ENCODE data around the gene RBP3.
A peak's percentile ranks its signal among the peaks of the same experiment; 100 is the strongest.

RBP3 gene

DNA sequence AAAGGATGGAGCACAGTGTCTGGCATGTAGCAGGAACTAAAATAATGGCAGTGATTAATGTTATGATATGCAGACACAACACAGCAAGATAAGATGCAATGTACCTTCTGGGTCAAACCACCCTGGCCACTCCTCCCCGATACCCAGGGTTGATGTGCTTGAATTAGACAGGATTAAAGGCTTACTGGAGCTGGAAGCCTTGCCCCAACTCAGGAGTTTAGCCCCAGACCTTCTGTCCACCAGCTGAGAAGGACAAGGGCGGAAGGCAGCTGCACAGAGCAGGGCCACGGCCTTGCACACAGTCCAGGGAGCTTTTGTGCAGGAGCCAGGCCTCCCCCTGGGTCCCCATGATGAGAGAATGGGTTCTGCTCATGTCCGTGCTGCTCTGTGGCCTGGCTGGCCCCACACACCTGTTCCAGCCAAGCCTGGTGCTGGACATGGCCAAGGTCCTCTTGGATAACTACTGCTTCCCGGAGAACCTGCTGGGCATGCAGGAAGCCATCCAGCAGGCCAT is at the start of gene RBP3:
Gene RBP3 (plus strand): TSS at position 226 of the 514 bp plus-strand sequence. CDS start 122 bp downstream, at position 348.
- no peak for DNase-seq

GRCh38 chr10:47298715-47299114 is 49.4 kb upstream of the RBP3 start:
- DNase-seq, result no peak

DNA sequence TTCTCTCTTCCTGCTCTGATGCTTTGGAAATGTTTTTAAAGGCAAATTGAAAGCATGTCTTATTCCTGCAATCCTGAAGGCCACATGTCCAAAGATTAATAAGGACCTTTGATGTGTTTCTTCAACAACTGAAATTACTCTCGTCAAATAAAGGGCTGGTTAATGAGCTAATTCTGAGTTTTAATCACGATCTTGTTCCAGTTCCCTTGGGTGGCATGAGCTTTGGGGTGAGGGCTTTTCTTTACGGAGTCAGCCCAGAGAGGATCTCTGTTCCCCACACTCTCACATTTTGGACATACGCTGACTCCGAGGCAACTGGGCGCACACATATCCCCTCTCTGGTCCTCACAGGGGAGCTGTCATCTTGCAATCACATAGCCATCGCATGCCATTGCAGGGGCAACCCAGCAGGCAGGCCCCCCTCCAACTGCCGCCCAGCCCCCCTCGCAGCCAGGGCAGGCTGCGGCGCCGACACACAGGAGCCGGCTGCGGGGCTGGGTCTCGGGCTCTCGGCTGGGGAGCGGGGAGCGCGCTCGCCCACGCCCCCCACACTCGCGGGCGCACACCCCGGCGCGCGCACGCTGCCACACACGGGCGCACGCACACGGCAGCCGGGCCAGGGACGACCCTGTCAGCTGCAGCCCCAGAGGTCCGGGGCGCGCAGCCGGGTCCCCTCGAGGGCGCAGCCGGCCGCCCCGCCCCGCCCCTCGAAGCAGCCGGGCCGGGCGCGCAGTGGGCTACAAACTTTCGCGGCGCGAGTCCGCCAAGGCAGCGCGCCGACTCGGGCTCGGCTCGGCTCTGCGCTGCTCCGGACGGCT is 48.3 kb upstream of the RBP3 start, which contains the start of gene GDF10:
Gene GDF10 (plus strand): TSS at position 587 of the 818 bp plus-strand sequence. CDS start 455 bp downstream, outside the sequence.
- no peak for DNase-seq

- no peak for DNase-seq
Measured at GRCh38 chr10:47300429-47300931, 47.7 kb upstream of the RBP3 start.

GRCh38 chr10:47301833-47302232 is 46.3 kb upstream of the RBP3 start:
- no peak for DNase-seq

DNA sequence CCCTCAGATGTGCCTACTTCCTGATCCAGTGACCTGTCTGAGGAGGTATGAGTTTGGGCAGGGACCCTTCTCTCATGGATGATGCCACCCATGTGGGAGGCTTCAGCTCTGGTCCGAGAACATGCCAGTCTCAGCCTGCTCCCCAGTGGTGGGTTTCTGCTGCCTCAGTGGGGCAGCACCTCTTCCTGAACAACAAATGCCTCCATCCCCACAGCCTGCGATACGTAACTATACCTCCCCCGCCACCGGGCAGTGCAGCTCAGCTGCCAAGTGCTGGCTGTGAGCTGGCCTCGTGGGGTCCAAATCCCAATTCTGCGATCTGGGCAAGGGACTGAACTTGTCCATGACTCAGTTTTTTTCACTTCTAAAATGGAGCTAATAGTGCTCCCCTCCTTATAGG is 45.1 kb upstream of the RBP3 start:
- DNase-seq, result no peak

GRCh38 chr10:47303866-47304265 is 44.3 kb upstream of the RBP3 start:
- DNase-seq, result no peak

DNA sequence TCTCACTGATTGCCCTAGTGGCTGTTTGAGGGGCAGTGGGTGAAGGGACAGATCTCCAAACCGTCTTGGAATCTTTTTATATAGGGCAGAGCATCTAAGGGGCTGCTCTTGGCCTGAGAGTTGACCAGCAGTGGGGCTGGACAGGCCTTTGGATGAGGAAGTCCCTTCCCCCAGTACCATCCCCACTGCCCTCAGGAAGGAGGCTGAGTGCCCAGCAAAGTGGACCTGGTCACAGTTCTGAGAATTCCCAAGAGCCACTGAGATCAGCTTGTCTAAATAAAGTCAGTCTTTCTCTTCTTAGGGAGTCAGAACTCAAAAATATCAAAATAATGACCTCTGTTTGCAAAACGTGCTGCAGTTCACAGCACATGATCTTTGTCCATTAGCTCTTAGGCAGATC is 42.6 kb upstream of the RBP3 start:
- DNase-seq, result no peak

- DNase-seq, result no peak
Measured at GRCh38 chr10:47306387-47307210, 41.6 kb upstream of the RBP3 start.

DNA sequence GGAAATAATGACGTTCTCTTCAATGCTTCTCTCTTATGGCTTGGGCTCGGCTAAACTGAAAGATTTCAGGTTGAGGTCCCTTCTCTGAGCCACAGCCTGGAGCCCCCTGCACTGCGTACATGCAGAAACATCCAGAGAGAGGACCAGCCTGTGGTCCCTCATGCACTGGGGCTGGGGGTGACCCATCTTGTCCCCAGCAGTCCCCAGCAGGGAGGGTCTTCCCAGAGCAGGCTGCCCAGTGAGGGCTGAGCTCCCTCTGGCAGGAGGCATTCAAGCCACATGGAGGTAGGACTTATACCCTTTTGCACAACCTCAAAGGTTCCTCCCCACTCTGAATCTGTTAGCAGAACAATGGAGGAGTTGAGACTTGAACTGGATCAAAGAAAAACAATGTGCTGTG is 40.8 kb upstream of the RBP3 start:
- no peak for DNase-seq

- DNase-seq, result no peak
Measured at GRCh38 chr10:47308775-47309174, 39.4 kb upstream of the RBP3 start.

DNA sequence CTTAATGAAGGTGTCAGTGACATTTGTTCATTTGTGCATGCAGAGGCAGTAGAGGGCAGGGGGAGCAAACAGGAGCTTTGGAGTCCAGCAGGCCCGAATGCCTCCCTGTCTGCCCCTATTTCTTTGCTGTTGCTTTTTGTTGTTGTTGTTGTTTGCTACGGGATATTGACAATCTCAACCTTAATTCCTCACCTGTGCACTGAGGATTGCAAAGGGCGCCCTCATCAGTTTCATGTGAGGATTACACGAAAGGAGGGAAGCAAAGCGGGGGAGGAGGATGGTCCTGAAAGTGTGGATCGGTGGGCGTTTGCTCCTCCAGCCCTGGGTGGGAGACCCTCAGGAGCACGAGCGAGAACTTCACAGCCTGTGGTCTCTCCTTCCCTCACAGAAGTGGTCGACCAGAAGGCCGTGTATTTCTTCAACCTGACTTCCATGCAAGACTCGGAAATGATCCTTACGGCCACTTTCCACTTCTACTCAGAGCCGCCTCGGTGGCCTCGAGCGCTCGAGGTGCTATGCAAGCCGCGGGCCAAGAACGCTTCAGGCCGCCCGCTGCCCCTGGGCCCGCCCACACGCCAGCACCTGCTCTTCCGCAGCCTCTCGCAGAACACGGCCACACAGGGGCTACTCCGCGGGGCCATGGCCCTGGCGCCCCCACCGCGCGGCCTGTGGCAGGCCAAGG is 38.6 kb upstream of the RBP3 start:
- no peak for DNase-seq

GRCh38 chr10:47310090-47310505 is 38.1 kb upstream of the RBP3 start:
- no peak for DNase-seq

DNA sequence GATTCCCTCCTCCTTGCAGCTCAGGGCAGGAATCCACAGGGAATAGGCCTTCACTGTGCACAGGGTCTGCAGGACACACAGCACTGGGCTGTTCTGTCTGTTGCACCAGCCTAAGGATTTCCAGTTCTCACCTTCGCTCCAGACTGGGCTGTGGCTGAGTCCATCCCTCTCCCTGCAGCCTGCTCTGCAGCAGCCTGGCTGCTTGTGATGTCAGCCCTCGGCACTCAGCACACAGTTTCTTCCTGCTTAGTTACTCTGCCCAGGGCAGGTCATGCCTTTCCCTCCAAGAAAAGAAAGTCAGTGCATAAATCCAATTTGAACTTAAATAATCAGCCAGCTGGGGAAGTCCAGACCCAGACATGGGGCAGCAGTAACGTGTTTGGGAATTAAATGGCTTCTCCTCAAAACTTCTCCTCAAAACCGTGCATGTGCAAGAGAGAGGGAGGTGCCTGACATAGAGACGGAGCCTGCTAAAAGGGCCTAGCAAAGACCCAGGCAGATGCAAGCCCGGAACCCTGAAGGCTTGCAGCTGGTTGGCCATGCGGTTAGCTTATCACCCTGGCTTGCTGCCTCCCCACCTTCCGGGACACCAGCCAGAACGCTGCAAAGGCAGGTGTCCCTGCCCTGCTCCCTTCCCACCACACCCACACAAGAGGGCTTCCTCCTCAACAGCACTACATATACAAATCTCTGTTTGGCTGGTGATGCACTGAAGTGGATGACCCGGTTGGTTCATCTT is 36.8 kb upstream of the RBP3 start:
- peak; percentile 22 for DNase-seq

- DNase-seq, result peak; percentile 81
Measured at GRCh38 chr10:47311932-47312662, 36.1 kb upstream of the RBP3 start.

DNA sequence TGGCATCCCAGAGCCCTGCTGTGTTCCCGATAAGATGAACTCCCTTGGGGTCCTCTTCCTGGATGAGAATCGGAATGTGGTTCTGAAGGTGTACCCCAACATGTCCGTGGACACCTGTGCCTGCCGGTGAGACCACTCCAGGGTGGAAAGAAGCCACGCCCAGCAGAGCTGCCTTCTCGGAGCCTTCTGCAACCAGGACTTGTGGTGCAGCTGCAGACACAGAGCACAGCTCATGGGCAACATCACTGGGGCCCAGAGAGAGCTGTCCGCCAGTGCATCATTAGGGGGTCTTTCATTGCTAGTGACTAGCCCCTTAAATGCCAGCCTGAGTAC is 35.5 kb upstream of the RBP3 start:
- no peak for DNase-seq

DNA sequence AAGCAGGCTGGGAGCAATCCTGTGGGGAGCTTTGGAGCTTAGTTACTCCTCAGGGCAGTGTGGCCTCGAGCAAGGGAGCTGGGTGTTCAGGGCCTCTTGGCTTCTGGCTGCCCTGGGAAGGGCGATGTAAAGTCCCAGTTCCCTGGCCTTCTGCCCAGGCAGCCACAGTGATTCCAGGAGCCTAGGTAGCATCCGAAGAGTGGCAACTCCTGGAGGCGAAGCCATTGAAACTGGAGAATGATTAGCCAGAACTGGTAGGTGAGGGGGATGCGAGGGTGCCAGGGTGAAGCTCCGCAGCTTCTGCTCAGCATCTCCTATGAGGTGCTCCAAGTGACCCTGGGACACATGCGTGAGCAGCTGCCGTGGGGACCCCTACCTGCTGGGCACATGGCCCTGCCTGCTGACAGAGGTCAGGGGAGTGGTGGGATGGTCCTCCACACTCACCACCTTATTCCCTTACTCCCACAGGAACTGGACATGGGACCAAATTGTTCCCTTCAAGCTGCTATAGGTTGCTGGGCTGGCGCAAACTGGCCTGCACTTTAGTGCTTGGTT is 33.7 kb upstream of the RBP3 start:
- DNase-seq, result no peak

DNA sequence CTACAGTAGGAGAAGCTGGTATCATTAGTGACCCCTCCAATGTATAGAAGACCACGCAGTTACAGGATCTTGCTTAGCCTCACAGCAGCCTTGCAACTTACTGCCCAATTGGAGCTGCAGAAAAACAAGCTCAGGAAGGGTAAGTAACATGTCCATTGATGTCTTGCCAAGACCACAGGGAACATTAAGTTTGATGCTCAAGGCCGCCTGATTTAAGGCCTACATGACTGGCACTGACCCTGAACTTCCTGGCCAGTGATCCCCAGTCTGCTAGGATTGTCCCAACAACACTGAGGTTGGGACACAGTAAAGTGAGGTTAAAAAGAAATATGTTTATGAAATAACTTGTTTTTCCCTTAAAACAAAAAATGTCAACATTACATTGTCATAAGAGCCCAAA is 32.7 kb upstream of the RBP3 start:
- DNase-seq, result no peak

- no peak for DNase-seq
Measured at GRCh38 chr10:47316131-47316530, 32.0 kb upstream of the RBP3 start.

- no peak for DNase-seq
Measured at GRCh38 chr10:47317251-47317650, 30.9 kb upstream of the RBP3 start.

- DNase-seq, result no peak
Measured at GRCh38 chr10:47318706-47319105, 29.5 kb upstream of the RBP3 start.
